Stimulated activated effector memory CD8-positive, alpha-beta T cell treated with anti-CD3 and anti-CD28 coated beads, Interleukin-12 subunit alpha, Interleukin-12 subunit beta, amount 100 ng/mL, for 72 hours (primary cell): ENCODE results near the gene ARHGEF6.
"Not testable (repeated sequence)": the region's sequence is repeated elsewhere in the genome, so short reads cannot be mapped to it uniquely, and the experiment has no call there.

ENCODE experiments used
- ATAC-seq: fragments of 150-1000 bp; cut with Tn5 transposase; 2 replicates; pipeline ENCODE4 v1.10.0; 2021
- DNase-seq, 2 donors: peaks; one replicate each; pipeline ENCODE4 v3.0.0; 2021 to 2022; ENCODE audit warnings: low spot score in 2 of 2
- H3K27ac Mint-ChIP-seq: one replicate; pipeline ENCODE4 v1.8.0; 2022; ENCODE audit warnings: mild to moderate bottlenecking, mixed read lengths
- H3K36me3 Mint-ChIP-seq: one replicate; pipeline ENCODE4 v1.8.0; 2022; ENCODE audit warnings: mild to moderate bottlenecking, mixed read lengths
- H3K4me1 Mint-ChIP-seq: one replicate; pipeline ENCODE4 v1.8.0; 2022; ENCODE audit warnings: mixed read lengths
- H3K4me3 Mint-ChIP-seq: one replicate; pipeline ENCODE4 v1.8.0; 2022; ENCODE audit warnings: mild to moderate bottlenecking, mixed read lengths
- H3K9me3 Mint-ChIP-seq: one replicate; pipeline ENCODE4 v1.8.0; 2022; ENCODE audit warnings: mixed read lengths

Gene ARHGEF6

GRCh38 chrX:136802515-136802914 is 21.8 kb upstream of the ARHGEF6 start:
- Mint-ChIP-seq H3K36me3 (no peaks in the 10 kb centered on the region), H3K9me3 (no peaks in the 10 kb centered on the region), H3K27ac (no peak overlapping the region), H3K4me3 (no peak overlapping the region), H3K4me1 (peaks cover 6% of the 10 kb centered on the region)
- DNase-seq (no peak), ATAC-seq (no peak)

DNA sequence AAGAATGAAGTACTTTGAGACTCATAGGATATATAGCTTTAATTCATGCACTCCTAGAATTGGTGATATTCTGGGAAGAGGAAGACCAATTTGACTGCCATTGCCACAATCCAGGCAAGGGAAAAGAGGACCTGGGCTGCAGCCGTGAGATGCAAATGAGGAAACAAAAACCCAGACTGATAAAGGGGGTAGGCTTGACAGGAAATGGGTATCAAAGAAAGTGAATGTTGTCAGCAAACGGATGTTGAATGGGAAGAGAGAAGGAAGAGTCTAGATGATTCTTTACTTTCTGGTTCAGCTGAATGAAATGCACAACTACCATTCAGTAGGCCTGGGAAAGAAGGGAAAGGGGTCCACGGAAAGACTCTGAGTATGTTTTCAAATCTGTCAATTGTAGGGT is 17.1 kb upstream of the ARHGEF6 start:
- no peak overlapping the region for H3K27ac Mint-ChIP-seq
- H3K4me3 Mint-ChIP-seq, result no peak overlapping the region
- H3K36me3 Mint-ChIP-seq, result no peaks in the 10 kb centered on the region
- H3K9me3 Mint-ChIP-seq, result no peaks in the 10 kb centered on the region
- peaks cover 12% of the 10 kb centered on the region for H3K4me1 Mint-ChIP-seq
- ATAC-seq (no peak), DNase-seq (no peak)

DNA sequence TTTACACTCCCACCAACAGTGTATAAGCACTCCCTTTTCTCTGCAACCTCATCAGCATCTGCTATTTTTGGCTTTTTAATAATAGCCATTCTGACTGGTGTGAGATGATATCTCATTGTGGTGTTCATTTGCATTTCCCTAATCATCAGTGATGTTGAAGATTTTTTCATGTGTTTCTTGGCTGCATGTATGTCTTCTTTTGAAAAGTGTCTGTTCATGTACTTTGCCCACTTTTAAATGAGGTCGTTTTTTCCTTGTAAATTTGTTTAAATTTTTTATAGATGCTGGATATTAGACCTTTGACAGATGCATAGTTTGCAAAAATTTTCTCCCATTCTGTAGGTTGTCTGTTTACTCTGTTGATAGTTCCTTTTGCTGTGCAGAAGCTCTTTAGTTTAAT is 14.4 kb upstream of the ARHGEF6 start:
- peaks cover 12% of the 10 kb centered on the region for H3K4me1 Mint-ChIP-seq
- not testable (repeated sequence) for H3K27ac Mint-ChIP-seq, DNase-seq, H3K4me3 Mint-ChIP-seq, H3K9me3 Mint-ChIP-seq, H3K36me3 Mint-ChIP-seq, ATAC-seq

DNA sequence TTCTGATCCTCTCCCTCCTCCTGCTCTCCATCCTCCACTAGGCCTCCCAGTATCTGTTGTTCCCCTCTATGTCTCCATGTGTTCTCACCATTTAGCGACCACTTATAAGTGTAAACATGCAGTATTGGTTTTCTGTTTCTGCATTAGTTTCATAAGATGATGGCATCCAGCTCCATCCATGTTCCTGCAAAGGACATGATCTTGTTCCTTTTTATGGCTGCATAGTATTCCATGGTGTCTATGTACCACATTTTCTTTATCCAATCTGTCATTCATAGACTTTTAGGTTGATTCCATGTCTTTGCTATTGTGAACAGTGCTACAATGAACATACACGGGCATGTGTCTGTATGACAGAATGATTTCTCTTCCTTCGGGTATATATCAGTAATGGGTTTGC is 13.9 kb upstream of the ARHGEF6 start:
- DNase-seq, ATAC-seq, H3K36me3 Mint-ChIP-seq, H3K9me3 Mint-ChIP-seq, H3K4me3 Mint-ChIP-seq, H3K27ac Mint-ChIP-seq: not testable (repeated sequence)
- peaks cover 12% of the 10 kb centered on the region for H3K4me1 Mint-ChIP-seq

DNA sequence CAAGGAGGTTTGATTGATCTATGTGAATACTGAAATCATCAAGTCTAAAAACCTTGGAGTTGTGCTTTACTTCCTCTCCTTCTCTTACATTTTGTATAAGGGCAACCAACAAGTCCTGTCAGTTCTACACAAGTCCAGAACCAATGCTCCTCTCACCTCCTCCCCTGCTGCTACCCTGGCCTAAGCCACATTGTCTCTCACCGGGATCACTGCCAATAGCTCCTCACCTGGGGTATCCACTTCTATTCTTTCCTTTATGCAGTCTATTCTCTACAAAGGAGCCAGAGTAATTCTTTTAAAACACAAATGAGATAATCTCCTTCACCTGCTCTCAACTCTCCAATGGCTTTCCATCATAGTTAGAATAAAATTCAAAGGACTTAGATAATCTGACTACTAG is 13.3 kb upstream of the ARHGEF6 start:
- Mint-ChIP-seq H3K9me3 (no peaks in the 10 kb centered on the region), H3K4me1 (peaks cover 12% of the 10 kb centered on the region), H3K36me3 (no peaks in the 10 kb centered on the region), H3K4me3 (no peak overlapping the region), H3K27ac (no peak overlapping the region)
- DNase-seq (no peak), ATAC-seq (no peak)

DNA sequence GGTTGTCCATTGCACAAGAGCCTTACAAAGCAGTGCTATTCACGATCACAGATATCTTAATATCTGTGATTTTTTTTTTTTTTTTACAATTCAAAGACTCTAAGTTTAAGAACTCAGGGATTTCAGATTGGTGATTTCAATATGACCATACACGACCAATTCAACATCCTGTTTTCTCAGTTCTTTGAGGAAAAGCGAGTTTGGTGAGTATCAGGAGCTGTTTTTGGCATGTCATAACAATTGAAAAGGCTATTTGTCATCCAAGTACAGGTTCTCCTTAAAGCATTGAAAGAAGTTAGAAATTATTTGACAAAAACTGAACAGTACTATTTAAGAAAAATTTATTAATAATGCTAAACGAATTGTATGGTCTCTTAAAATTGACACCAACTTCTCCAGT is 9.1 kb upstream of the ARHGEF6 start:
- ATAC-seq (no peak), DNase-seq (no peak)
- no peak overlapping the region for H3K4me3 Mint-ChIP-seq
- H3K36me3 Mint-ChIP-seq, result no peaks in the 10 kb centered on the region
- H3K4me1 Mint-ChIP-seq, result peaks cover 6% of the 10 kb centered on the region
- no peak overlapping the region for H3K27ac Mint-ChIP-seq
- no peaks in the 10 kb centered on the region for H3K9me3 Mint-ChIP-seq

DNA sequence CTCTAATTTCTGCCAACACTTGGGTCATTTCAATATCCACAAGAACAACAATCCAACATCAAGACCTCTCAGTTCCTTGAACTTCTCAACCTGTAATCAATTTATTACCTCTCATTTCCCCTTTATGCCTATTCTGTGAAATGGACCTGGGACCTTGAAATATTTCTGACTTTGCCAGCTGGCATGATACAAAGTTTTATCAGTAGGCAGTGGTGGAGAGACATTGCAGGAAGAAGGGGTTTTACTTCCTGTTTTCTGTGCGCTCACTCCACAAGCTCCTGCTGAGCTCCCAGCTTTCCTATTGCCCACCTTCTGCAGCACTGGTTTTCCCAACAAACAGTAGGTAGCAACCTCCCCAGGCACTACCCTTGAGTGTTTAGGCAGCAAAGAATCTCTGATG is 3.5 kb upstream of the ARHGEF6 start:
- no peak for DNase-seq
- no peak overlapping the region for H3K27ac Mint-ChIP-seq

DNA sequence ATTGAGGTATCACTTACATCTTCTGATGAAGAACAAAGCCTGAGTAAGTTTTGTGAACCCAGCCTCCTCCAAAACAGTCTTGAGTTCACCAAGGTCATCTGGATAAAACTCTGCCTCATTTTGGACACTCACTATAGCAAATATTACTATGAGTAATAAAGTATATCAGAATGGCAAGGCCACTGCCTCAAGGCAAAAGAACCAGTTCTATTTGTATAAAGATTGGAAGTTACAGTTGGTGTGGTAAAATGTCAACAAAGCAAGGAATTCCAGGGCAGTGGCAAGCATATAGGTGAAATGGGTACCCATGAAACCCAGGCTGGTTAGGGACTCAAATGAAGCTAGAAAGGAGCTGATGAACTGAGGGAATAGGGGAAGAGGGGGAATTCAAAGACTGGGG is 2.4 kb upstream of the ARHGEF6 start:
- Mint-ChIP-seq H3K4me3 (no peak overlapping the region), H3K36me3 (no peaks in the 10 kb centered on the region), H3K4me1 (peaks cover 25% of the 10 kb centered on the region), H3K9me3 (no peaks in the 10 kb centered on the region), H3K27ac (no peak overlapping the region)
- ATAC-seq, result no peak
- DNase-seq, result no peak

More for the DNA sequence above, 3.5 kb upstream of the ARHGEF6 start:
- Mint-ChIP-seq H3K9me3 (no peaks in the 10 kb centered on the region), H3K36me3 (no peaks in the 10 kb centered on the region), H3K4me1 (peaks cover 25% of the 10 kb centered on the region), H3K4me3 (no peak overlapping the region)
- no peak for ATAC-seq

GRCh38 chrX:136781180-136781797 is 557 bp upstream of the ARHGEF6 start:
- Mint-ChIP-seq H3K36me3 (no peaks in the 10 kb centered on the region), H3K4me1 (peaks cover 38% of the 10 kb centered on the region), H3K27ac (peak overlapping the region; percentile 97), H3K4me3 (peak overlapping the region; percentile 84), H3K9me3 (no peaks in the 10 kb centered on the region)
- DNase-seq (peak in 1 of 2 donors; percentile 47), ATAC-seq (no peak)

DNA sequence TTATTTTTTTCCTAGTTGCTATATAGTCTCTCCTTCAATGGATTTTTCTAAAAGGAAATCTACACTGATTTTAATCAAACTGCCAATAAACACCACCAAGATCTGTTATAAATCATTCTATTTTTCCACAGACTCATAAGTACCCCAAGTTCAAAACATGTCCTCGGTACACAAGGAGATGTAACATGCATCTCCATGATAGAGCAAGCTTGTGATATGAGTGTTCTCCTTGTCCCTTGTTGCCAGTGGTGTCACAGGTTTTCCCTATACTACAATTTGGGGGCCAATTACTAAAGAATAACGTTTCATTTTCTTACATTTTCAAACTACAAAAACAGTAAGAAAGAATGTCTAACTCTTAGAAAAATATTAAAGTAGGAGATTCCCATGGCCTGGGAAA is 491 bp downstream of the ARHGEF6 start:
- no peaks in the 10 kb centered on the region for H3K9me3 Mint-ChIP-seq
- ATAC-seq (peak; percentile 60), DNase-seq (no peak)
- peak overlapping the region; percentile 84 for H3K4me3 Mint-ChIP-seq
- H3K27ac Mint-ChIP-seq, result peak overlapping the region; percentile 97
- no peaks in the 10 kb centered on the region for H3K36me3 Mint-ChIP-seq
- H3K4me1 Mint-ChIP-seq, result peaks cover 48% of the 10 kb centered on the region

GRCh38 chrX:136779346-136779781 is 1.4 kb downstream of the ARHGEF6 start:
- H3K36me3 Mint-ChIP-seq, result no peaks in the 10 kb centered on the region
- peak overlapping the region; percentile 84 for H3K4me3 Mint-ChIP-seq
- no peaks in the 10 kb centered on the region for H3K9me3 Mint-ChIP-seq
- peaks cover 57% of the 10 kb centered on the region for H3K4me1 Mint-ChIP-seq
- ATAC-seq (peak; percentile 89), DNase-seq (peak in 1 of 2 donors; percentile 49)
- H3K27ac Mint-ChIP-seq, result peak overlapping the region; percentile 97

- Mint-ChIP-seq H3K36me3 (no peaks in the 10 kb centered on the region), H3K4me1 (peaks cover 58% of the 10 kb centered on the region)
Measured at GRCh38 chrX:136778916-136779315, 1.8 kb downstream of the ARHGEF6 start.

DNA sequence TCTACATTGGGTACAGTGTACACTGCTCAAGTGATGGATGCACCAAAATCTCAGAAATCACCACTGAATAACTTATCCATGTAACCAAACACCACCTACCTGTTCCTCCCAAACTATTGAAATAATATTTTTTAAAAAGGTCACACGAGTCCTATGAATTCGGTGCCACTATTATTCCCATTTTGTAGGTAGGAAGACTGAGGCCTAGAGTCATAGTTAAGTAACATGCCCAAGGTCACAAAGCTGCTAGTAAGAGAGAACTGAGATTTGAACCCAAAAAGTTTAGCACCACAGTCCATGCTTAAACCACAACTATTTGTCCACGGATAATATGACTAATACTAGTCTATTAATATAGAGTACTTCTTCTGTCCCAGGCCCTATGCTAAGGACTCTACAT is 2.7 kb downstream of the ARHGEF6 start:
- Mint-ChIP-seq H3K4me1 (peaks cover 52% of the 10 kb centered on the region), H3K27ac (peak overlapping the region; percentile 97), H3K4me3 (peak overlapping the region; percentile 84), H3K9me3 (no peaks in the 10 kb centered on the region), H3K36me3 (no peaks in the 10 kb centered on the region)
- ATAC-seq (no peak), DNase-seq (no peak)

More at GRCh38 chrX:136778916-136779315, 1.8 kb downstream of the ARHGEF6 start:
- H3K27ac Mint-ChIP-seq, result peak overlapping the region; percentile 97
- ATAC-seq (no peak), DNase-seq (no peak)
- no peaks in the 10 kb centered on the region for H3K9me3 Mint-ChIP-seq
- H3K4me3 Mint-ChIP-seq, result peak overlapping the region; percentile 84

- H3K36me3 Mint-ChIP-seq, result peaks cover 3% of the 10 kb centered on the region
- no peak overlapping the region for H3K27ac Mint-ChIP-seq
Measured at GRCh38 chrX:136773648-136774047, 7.1 kb downstream of the ARHGEF6 start.

DNA sequence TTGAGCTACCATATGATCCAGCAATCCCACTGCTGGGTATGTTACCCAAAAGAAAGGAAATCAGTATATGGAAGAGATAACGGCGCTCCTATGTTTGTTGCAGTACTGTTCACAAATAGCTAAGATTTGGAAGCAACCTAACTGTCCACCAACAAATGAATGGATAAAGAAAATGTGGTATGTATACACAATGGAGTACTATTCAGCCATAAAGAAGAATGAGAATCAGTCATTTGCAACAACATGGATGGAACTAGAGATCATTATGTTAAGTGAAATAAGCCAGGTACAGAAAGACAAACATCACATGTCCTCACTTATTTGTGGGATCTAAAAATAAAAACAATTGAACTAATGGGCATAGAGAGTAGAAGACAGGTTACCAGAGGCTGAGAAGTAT is 8.9 kb downstream of the ARHGEF6 start:
- not testable (repeated sequence) for H3K9me3 Mint-ChIP-seq, DNase-seq, H3K27ac Mint-ChIP-seq, H3K4me3 Mint-ChIP-seq, ATAC-seq, H3K36me3 Mint-ChIP-seq
- H3K4me1 Mint-ChIP-seq, result peaks cover 34% of the 10 kb centered on the region

More at GRCh38 chrX:136773648-136774047, 7.1 kb downstream of the ARHGEF6 start:
- no peak for DNase-seq
- H3K4me1 Mint-ChIP-seq, result peaks cover 40% of the 10 kb centered on the region
- no peak for ATAC-seq
- H3K9me3 Mint-ChIP-seq, result no peaks in the 10 kb centered on the region
- H3K4me3 Mint-ChIP-seq, result no peak overlapping the region

GRCh38 chrX:136768469-136769084 is 12.2 kb downstream of the ARHGEF6 start:
- ATAC-seq (peak; percentile 81), DNase-seq (no peak)
- H3K27ac Mint-ChIP-seq, result peak overlapping the region; percentile 75
- H3K4me3 Mint-ChIP-seq, result peak overlapping the region; percentile 71
- H3K4me1 Mint-ChIP-seq, result peaks cover 12% of the 10 kb centered on the region
- peaks cover 6% of the 10 kb centered on the region for H3K36me3 Mint-ChIP-seq
- H3K9me3 Mint-ChIP-seq, result no peaks in the 10 kb centered on the region
